ENCODE measurements around the gene PLEKHJ1. TPM values are rescaled to one million over a fixed set of nuclear protein-coding genes. Genes with fewer than 3 reads are reported as not detected.

Gene PLEKHJ1
- total and polyA plus RNA-seq, 9 of the 15 experiments (the other 6 are each of a cell fraction or from before 2014, with no cell fraction given) = 1.5 to 188 (median 63.9) TPM

DNA sequence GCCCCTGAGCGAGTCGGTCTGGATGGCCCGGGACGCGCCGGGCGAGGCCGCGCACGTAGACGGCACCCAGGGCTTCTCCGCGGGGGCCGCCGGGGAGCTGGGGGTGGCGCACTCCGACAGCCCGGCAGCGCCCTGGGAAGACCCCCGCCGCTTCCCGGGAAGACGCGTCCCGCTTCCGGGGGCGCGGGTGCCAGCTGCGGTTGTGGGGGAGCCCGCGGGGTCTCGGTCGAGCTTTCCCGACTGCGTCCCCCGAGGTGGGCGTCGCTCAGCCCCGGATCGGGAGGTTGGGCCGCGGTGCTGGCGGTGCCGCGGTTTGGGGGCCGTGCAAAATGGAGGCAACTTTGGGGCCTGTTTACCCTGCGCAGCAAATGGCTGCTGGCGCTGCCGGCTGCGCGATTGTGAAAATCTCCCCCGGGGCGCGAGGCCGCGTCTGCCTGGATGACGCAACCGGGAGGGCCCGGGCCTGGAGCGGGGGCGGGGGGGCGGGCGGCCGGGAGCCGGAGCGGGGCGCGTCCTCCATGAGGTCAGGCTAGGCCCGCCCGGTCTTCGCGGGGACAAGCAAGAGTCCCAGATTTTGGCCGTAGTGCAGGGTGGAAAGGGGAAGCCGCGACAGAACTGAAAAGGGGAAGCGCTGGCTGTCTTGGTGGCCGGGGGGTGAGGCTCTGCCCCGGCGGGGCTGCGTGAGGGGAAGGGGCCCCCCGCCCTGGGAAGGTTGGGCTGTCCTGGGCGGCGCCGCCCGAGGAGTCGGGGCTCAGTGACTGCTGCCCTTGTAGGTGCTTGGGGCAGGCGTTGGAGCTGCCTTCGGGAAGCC is 34.5 kb upstream of the PLEKHJ1 start (continued):
- TF ChIP-seq ARID4B (CRISPR knock-in tag; IDR thresholded peaks at IDR 0.05) (peak; percentile 48; the same call in 1 of the 2 replicates), HMGN3 (IDR thresholded peaks at IDR 0.05; ENCODE audit: borderline replicate concordance, extremely low read depth, insufficient read length, low read depth, low read length) (peak; percentile 82), SPI1 (IDR thresholded peaks at IDR 0.05; ENCODE audit: borderline replicate concordance, low read depth, low read length) (peak; percentile 97), YY1 (IDR thresholded peaks at IDR 0.05; ENCODE audit: borderline replicate concordance in 1 of 3, control insufficient read depth in 1 of 3, extremely low read depth in 1 of 3, insufficient read depth in 3 of 3, insufficient read length in 1 of 3, insufficient replicate concordance in 2 of 3, low read depth in 1 of 3, low read length in 2 of 3) (peak; percentile 80 to 97 (median 92)), ETV6 (IDR thresholded peaks at IDR 0.05; ENCODE audit: borderline replicate concordance in 1 of 2, low read depth in 2 of 2, low read length in 1 of 2) (no peak), ETV6 (CRISPR knock-in tag; IDR thresholded peaks at IDR 0.05; ENCODE audit: borderline replicate concordance) (peak; percentile 27; the same call in 1 of the 2 replicates), PRDM10 (IDR thresholded peaks at IDR 0.05; ENCODE audit: partially characterized antibody) (peak; percentile 38), FOXP1 (CRISPR knock-in tag; IDR thresholded peaks at IDR 0.05) (peak; percentile 57; the same call in 1 of the 2 replicates), SMAD4 (CRISPR knock-in tag; conservative IDR thresholded peaks at IDR 0.05) (0 out of 2 replicates have a peak, but pooled peaks have one; percentile 31), POLR2H (tag; IDR thresholded peaks at IDR 0.05; ENCODE audit: low read depth) (0 out of 2 replicates have a peak, but pooled peaks have one; percentile 32), BCLAF1 (IDR thresholded peaks at IDR 0.05; ENCODE audit: borderline replicate concordance in 1 of 2, control insufficient read depth in 1 of 2, low read depth in 2 of 2, low read length in 1 of 2) (0 out of 4 replicates have a peak, but pooled peaks of 1 of the 2 experiments have one; percentile 13), EP400 (IDR thresholded peaks at IDR 0.05) (peak; percentile 75)

Data from K562 (cell line).